Left hindlimb (tissue), 1 donor: ENCODE results near the gene AFAP1.

Experiments
- DNase-seq: peaks from one replicate; pipeline ENCODE4 v3.0.0-alpha.2; 2018

AFAP1 gene, protein sequence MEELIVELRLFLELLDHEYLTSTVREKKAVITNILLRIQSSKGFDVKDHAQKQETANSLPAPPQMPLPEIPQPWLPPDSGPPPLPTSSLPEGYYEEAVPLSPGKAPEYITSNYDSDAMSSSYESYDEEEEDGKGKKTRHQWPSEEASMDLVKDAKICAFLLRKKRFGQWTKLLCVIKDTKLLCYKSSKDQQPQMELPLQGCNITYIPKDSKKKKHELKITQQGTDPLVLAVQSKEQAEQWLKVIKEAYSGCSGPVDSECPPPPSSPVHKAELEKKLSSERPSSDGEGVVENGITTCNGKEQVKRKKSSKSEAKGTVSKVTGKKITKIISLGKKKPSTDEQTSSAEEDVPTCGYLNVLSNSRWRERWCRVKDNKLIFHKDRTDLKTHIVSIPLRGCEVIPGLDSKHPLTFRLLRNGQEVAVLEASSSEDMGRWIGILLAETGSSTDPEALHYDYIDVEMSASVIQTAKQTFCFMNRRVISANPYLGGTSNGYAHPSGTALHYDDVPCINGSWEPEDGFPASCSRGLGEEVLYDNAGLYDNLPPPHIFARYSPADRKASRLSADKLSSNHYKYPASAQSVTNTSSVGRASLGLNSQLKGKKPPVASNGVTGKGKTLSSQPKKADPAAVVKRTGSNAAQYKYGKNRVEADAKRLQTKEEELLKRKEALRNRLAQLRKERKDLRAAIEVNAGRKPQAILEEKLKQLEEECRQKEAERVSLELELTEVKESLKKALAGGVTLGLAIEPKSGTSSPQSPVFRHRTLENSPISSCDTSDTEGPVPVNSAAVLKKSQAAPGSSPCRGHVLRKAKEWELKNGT

GRCh38 chr4:7939377-7940108 is at the start of gene AFAP1:
TSS of gene AFAP1 (minus strand) at chr4:7939861. CDS start at chr4:7872078, 67,783 bp downstream.
- peak; percentile 94 for DNase-seq

GRCh38 chr4:7988437-7988836 is 48.8 kb upstream of the AFAP1 start:
- DNase-seq: no peak

- peak; percentile 74 for DNase-seq
Measured at GRCh38 chr4:7987148-7987989, 47.7 kb upstream of the AFAP1 start.

DNA sequence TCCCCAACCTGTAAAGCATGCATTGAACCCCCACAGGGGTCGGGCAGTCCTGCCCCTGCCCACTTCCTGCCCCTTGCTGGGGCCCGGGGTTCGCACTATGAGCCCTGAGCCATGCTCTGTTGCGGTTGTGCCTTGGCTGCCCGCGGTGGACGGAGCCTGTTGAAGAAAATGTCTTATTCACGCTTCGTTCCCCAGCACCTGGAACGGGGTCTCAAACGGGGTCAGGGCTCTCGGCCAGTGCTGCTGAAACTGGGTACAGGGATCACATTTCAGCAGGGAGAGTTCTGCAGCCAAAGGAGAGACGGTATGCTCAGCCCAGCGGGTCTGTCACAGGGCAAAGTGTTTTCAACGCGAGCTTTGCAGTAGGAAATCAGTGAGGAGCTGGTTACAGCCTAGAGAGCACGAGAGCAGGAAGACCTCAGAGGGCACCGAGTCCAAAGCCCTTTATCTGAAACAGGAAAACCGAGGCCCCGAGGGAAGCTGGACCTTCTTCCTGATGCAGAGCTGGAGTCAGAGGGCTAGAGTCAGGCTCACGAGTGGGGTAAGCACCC is 46.3 kb upstream of the AFAP1 start:
- DNase-seq: no peak

- DNase-seq: no peak
Measured at GRCh38 chr4:7985072-7985471, 45.4 kb upstream of the AFAP1 start.

GRCh38 chr4:7984286-7984925 is 44.7 kb upstream of the AFAP1 start:
- DNase-seq: no peak

DNA sequence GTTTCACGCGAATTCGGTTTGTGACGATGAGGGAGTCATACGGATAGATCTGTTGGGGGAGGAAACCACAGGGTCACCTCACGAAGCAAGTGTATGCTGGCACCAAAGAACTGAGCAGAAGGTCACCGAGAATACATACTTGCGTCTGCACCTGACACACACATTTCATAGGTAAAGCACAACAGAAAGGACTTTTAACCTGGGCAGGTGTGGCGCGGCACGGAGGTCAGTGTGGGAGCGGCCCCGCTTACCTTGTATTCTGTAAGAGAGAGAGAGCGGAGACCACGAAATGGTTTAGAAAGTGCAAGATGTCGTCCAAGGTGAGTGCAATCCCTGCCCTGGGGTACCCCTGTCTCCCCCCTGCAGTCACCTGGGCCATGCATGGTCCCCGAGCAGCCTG is 43.6 kb upstream of the AFAP1 start:
- DNase-seq: no peak

DNA sequence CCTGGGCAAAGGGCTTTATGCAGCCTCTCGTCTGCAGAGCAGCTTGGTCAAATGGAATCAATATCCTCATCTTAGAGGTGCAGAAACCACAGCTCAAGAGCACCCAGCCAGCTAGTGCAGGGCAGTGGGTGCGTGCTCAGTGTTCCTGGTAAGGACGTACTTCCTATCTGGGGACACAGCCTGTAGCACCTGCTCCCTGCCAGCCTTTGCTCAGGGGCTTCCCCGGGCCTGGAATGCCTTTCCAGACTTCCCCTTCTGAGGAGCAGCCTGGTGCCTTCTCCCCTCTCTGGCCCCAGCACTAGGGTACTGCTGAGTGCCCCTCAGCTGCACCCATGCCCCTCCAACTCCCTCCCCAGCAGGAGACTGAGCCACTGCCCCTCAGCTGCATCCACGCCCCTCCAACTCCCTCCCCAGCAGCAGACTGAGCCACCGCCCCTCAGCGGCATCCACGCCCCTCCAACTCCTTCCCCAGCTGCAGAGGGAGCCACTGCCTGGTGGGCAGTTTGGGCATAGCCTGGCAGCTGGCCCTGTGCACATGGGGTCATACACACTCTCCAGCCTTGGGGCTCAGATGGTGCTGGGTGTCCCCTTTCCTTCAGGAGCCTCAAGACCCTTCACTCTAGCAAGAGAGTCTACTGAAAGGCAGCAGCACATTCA is 42.2 kb upstream of the AFAP1 start:
- DNase-seq: no peak

- DNase-seq: no peak
Measured at GRCh38 chr4:7980036-7980435, 40.4 kb upstream of the AFAP1 start.

DNA sequence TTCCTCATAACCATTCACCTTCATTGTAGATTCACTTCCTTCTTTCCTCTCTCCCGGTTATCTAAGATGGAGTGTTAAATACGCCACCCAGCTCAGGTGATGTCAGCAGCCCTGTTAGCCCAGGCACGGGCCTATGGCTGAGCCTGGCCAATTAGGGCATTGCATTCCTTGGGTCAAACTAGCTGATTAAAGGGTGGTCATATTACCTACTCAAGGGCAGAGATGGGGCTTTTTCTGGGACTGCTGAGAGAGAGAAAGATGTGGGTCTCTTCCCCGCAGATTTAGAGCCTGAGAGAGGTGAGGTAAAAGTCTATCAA is 39.9 kb upstream of the AFAP1 start:
- DNase-seq: no peak

DNA sequence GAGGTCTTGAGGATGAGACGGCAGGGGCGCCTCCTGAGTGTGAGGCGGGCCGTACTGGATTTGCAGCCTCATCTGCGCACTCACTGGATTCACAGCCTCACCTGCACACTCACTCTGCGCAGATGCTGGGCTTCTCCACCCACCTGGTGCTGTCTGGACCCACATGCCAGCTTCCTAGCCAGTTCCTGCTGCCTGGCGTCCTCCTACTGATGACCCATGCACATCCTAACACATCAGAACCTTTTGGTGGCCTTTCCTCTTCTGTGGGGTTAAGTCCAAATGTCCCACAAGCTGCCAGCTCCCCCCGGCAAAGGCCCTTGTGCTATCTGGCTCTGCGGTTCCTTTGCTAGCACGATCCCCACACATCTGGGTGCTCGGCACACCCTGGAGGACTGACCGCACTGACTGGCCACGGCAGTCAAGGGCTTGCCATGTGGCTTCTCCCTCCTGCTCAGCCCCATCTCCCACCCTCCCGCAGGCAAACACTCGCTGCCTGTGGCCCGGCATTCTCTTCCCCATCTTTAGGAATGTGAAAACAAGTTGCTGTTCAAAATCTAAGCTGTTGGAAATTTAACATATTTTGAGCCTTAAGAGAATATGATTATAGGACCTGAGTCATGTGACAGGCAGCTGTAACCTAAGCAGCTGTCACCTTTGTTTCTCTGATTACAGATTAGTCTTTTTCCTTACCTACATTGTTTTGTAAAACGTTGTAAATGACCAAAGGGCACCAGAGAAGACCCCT is 39.4 kb upstream of the AFAP1 start:
- DNase-seq: no peak

DNA sequence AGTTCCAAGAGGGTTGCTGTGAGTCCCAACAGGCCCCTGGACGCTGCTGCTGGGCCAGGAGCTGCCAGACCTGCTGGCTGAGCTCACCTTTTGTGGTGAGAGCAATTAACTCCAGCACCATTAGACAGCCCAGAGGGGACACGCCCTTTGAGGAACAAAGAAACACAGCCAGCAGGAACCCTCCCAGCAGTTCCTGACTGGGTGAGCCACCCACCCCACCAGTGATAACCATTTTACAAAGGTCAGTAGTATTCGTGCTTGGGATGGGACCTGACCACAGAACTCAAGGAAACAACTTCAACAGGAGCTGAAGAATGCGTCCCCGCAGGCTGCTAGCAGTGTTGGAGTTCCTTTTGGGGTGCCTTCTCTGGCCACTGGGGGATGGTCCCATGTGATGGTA is 38.8 kb upstream of the AFAP1 start:
- no peak for DNase-seq

DNA sequence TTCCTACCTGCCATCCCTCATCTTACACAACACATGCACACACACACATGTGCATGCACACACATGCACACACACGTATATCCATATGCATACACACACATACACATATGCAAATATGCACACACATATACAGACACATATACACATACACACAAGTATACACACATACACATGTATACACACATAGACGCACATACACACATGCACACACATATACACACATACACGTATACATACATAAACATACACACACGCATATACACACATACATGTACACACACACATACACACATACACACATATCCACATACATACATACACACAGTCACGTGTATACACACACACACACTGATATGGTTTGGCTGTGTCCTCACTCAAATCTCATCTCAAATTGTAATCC is 37.0 kb upstream of the AFAP1 start:
- no peak for DNase-seq

- no peak for DNase-seq
Measured at GRCh38 chr4:7976025-7976424, 36.4 kb upstream of the AFAP1 start.

- DNase-seq: no peak
Measured at GRCh38 chr4:7974425-7974824, 34.8 kb upstream of the AFAP1 start.

DNA sequence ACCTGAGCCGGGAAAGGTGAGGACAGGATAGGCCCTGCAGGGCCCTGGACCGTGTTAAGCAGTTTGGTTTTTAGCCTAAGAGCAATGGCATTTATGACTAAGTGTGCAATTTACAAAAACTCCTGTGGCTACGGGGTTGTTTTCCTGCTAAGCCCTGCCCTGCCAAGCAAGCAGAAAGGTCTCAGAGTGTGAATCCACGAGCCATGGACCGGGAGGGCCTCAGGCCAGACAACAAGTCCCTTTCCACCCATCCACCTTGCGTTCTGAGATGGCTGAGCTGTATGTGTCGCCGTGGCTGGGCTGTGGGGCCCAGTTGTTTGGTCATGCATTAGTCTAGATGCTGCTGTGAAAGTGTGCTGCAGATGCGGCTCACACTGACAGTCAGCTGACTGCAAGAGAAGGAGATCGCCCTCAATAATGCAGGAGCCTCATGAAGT is 33.9 kb upstream of the AFAP1 start:
- no peak for DNase-seq

GRCh38 chr4:7971881-7972500 is 32.3 kb upstream of the AFAP1 start:
- DNase-seq: peak; percentile 17

DNA sequence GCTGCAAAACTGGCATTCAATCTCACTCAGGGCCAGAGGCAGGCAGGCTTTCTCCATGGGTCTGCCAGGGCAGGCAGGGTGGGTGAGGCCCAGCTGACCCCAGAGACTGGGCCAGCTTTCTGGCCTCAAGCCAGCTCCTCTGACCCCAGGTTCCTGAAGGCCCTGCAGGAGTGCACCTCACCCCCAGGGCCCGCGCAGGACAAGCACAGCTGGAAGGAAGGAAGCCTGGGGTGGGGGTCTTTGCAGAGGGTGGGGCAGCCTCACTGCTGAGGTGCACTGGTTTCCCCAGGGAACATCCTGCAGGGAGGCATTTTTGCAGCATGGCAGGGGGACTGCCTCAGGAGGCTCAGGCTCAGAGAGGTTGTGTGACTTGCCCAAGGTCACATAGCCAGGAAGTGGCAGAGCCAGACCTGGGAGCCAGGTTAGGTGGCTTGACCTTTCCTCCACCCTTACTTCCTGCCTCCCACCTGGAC is 31.5 kb upstream of the AFAP1 start:
- peak; percentile 16 for DNase-seq

DNA sequence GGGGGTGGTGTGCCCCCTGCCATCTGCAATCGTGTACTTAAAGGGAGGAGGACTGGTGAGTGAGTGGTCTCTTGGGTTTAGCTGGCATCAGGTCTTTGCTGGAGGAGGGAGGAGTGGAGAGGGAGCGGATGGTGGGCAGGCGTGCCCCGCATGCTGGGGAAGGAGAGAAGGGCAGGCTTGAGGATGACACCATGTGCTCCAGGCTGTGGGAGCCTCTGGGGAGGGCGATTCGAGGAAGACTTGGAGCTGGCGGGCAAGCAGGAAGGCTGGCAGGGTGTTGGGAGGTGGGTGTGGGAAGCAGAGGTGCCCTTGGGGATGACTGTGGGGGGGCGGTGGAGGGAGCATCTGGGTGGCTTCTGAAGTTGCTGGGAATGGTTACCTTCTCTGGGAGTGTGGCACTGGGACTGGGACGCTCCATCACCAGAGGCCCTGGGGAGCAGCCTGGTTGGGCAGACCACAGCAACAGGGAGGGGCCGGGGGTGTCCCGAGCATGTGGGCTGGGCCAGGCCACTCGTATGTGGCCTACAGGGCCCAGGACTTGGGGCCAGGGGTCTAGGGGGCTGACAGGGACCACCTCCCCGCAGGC is 30.8 kb upstream of the AFAP1 start:
- peak; percentile 42 for DNase-seq
